HG03139 (cell line): Measurements from ENCODE around the gene NFKBIE.
A peak's percentile ranks its signal among the peaks of the same experiment; 100 is the strongest.
"Not testable (repeated sequence)": the region's sequence is repeated elsewhere in the genome, so short reads cannot be mapped to it uniquely, and the experiment has no call there.

Experiments
- ATAC-seq: cut with Tn5 transposase; IDR thresholded peaks from one replicate; pipeline ENCODE4 v1.9.1; 2021; ENCODE audit not compliant: unreplicated experiment

Gene NFKBIE, protein sequence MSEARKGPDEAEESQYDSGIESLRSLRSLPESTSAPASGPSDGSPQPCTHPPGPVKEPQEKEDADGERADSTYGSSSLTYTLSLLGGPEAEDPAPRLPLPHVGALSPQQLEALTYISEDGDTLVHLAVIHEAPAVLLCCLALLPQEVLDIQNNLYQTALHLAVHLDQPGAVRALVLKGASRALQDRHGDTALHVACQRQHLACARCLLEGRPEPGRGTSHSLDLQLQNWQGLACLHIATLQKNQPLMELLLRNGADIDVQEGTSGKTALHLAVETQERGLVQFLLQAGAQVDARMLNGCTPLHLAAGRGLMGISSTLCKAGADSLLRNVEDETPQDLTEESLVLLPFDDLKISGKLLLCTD

DNA sequence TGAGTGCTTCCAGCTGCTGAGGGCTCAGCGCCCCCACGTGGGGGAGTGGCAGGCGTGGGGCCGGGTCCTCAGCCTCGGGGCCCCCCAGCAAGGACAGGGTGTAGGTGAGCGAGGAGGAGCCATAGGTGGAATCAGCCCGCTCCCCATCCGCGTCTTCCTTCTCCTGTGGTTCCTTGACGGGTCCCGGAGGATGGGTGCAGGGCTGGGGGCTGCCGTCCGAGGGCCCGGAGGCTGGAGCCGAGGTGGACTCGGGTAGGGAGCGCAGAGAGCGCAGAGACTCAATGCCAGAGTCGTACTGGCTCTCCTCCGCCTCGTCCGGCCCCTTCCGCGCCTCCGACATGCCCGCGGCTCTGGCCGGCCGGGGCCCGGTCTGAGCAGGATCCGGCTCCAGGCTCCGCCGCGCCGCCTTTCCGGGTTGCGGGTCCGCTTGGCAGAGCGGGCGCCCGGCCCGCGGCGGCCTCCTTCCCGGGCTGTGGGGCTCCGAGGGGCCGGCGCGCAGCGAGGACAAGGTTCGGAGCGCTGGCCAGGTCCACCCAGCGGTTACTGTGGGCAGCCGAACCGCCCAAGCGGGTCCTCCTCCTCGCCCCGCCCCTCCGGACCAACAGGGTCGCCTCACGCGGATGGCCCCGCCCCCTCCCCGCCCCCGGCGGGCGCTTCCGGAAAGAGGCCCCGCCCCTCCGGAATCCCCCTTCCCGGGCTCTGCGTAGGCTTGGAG is at the start of gene NFKBIE:
NFKBIE (minus strand) TSS at position 545 of the 715 bp plus-strand sequence; CDS start at position 340, 205 bp downstream.
- peak; percentile 36 for ATAC-seq

DNA sequence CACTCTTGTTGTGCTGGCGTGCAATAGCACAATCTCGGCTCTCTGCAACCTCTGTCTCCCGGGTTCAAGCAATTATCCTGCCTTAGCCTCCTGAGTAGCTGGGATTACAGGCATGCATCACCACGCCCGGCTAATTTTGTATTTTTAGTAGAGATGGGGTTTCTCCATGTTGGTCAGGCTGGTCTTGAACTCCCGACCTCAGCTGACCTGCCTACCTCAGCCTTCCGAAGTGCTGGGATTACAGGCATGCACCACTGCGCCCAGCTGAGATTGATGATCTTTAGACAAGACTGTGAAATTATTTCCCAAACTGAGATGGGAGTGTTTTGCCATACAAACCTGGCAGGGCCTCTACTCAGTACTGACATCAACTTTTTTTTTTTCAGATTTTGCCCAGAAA is 49.3 kb upstream of the NFKBIE start:
- not testable (repeated sequence) for ATAC-seq

DNA sequence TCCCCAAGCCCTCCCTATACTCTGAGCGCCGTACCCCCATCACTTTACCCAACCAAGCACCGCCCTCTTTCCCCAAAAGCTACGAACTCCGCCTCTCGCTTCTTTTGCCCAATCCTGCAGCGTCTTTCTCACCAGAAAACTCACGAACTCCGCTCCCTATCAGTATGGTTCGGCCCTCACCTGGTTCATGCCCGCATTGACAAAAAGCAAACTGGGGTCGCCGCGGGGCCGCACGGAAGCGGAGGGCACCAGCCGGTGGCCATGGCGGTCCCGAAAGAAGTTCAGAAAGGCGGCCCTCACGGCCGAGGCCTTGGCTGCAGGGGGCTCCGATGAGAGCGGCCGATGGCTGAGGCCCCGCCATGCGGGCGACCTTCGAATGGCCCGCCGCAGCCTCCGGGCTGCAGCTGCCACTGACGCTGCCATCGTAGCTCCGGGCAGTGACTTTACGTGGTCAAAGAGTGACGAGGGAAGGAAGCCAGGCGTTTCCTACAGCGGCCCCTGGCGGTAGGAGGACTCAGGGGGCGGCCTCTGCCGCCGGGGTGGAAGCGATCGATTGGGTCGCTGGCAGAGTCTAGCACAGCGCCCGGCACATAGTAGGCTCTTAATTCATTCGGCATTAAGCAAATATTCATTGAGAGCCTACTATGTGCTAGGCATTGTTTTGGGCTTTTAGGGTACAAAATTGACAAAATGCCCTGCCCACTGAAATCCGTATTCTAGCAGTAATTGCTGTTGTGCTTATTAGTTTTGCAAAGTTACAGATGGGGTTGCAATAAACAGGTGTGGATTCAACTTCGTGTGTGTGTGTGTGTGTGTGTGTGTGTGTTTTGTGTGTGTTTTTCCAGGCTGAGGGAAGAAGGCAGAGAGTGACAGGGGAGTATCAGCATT is 47.8 kb upstream of the NFKBIE start, which contains the start of gene AARS2:
AARS2 (minus strand) TSS at position 447 of the 888 bp plus-strand sequence; CDS start at position 423, 24 bp downstream.
- ATAC-seq: peak; percentile 79

DNA sequence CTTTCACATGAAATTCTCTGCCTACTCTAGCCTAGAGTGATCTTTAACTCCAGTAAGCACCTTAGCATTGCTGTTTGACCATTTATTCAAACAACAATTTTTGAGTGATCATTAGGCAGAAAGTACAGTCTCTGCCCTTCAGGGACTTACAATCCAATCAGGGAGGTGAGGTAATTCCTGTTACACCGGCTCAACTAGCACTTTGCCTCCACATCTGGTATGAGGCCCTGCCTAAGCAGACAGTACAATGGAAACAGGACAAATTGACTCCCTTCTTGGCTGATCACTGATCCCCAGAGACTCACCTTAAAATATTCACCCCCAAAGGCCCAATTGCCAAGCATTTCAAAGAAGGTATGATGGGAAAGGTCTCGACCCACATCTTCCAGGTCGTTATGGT is 46.4 kb upstream of the NFKBIE start:
- no peak for ATAC-seq

DNA sequence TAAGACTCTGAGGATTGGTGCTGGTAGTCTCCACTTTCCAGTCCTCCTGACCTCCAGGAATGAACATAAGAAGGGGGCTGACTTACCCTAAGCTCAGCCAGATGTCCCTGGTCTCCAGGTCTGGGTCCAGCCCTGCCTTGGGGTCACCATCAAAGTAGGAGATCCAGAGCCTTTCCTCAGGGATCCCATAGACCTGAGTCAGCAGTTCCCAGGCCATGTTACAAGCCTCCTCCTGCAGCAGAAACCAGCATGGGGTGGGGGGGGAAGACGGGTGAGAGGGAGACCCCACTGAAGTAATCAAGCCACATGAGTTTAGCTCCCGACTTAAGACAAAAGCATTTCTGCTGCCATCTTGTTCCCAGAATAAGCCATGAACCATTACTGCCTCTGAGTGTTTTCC is 46.0 kb upstream of the NFKBIE start:
- no peak for ATAC-seq

DNA sequence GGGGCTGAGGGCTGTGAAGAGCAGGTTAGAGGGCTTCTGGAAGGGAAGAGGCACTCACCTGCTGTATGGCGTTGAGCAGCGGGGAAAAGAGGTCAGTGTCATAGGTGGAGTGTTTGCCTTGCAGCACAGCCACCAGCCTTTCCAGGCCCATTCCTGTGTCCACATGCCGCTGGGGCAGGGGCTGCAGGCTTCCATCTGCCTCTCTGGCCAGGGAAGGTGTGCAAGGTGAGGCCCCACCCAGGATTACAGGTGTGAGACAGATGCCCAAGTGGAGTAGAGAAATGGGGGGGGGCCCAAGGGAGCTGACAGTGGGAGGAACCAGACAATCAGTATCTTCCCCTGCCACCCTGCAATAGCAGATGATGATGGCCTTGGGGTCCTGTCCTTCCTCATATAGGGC is 44.9 kb upstream of the NFKBIE start:
- no peak for ATAC-seq

DNA sequence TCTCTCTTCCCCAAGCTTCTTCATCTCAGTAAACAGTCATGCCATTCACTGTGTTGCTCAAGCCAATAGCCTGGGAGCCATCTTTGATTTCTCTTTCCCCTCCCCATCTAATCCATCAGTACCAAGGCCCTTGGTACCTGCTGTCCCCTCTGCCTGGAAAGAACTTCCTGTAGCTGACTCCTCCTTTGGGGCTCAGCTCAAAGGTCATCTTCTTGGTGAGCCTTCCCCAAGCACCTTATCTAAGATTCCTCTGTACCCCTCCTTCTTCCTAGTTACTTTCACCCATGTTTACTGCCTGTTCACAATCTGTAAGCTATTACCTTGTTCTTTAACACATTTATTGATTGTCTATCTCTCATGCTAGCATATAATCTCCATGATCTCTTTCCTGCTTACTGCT is 44.3 kb upstream of the NFKBIE start:
- no peak for ATAC-seq

DNA sequence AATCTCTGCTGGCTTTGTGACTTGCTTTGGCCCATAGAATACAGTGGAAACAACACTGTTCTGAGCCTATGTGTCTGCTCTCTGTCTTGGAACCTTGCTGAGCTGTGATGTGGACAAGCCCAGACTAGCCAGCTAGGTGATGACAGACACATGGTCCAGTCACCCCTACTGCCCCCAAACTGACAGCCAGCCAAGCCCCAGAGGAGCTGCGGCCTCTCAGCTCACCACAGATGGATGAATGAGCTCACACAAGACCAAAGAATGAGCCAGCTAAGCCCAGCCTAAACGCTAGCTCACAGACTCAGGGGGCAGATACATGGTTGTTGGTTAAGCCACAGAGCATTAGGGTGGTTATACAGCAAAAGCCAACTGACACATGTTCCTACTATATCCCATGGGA is 43.7 kb upstream of the NFKBIE start:
- no peak for ATAC-seq

DNA sequence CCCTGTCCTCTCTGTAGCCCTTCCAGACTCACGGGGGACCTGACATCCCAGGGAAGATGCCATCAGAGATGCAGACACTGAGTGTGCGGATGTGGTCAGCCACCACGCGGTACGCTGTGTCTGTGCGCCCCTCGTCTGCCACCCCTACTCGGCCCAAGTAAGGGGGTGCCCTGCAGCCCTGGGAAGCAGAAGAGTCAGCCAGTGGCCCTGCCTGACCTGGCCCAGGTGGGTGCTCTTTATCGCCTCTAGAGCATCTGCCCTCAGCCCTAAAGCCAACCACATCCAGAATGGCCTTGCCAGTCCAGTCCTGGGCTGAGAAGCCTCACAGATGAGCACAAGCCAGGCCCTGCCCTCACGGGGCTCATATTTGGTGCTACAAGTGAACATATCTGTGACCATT is 41.9 kb upstream of the NFKBIE start:
- no peak for ATAC-seq

DNA sequence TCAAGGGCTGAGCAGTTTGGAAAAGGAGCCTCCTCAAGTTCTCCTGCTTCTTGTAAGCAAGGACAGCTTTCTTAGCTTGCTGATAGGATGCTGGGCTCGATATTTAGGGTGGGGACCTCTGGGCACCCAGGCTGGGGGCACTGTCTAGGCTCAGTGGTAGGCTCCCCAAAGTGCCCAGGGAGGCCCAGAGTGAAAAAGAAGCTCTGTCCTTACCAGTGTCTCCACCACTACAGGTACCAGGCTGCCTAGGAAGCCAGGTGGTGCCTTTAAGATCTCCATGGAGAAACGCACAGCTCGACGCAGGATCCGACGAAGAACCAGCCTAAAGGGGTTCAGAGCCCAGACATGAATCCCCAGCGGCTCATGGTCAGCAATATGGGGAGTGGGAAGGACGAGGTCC is 41.4 kb upstream of the NFKBIE start:
- ATAC-seq: no peak

DNA sequence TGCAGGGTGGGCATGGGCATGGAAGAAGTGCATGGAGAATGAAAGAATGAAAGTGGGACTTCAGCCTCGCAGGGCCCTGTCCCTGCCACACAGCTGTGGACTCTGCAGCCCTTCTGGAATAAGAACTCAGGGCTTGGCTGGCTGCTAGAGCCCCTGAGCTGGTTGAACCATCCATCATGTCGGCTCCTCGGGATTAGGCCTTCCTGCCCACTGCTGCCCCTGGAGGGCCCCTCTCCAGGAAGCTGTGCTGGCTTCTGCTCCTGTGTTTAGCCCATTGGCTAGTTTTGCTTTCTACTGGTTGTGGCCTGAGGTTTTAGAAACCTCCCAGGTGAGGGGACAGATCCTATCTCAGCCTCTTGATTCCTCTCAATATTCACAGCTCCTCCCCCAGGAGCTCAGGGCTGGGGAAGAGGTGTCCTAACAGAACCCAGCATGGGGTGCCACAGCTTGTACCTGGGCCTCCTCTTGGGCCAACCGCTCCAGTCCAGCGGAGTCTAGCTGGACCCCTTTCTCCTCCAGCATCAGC is 39.9 kb upstream of the NFKBIE start:
- no peak for ATAC-seq

DNA sequence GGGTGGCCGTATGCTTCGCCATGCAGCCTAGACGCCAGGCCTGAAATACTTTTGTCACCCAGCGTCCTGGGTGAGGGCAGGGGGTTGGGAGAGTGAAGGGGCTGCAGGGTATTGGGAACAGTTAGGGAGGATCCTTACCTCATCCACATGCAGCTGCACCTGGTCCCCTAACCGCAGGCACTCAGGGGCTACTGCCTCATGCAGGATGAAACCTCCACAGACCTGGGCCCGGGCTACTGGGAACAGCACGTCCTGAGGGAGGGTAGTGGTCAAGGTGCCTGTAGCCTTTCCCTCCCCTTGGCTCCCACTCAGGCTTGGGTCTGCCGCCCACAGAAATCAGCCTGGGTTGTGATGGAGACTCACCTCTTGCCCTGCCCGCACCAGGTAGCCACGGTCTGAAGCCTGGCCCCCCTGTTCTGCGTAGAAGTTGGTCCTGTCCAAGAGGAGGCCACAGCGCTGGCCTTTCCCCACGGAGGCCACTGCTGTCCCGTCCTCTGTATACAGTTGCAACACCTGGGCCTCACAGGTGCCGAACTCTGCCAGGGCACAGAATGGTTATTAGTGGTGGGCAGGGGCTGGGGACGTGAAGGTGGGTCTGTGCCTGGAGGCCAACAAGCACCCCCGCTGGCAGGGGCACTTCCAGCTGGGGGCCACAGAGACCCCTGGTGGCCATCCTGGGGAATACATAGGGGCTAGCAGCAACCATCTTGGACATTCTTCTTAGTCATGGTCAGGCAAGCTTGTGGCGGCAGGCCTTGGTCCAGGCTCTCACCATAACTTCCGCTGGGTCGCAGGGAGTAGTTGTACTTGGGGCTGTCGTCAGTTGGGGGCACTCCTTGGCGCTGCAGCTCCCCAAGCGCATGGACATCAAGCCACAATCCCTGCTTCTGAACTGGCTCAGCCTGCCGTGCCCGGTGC is 39.2 kb upstream of the NFKBIE start:
- no peak for ATAC-seq

DNA sequence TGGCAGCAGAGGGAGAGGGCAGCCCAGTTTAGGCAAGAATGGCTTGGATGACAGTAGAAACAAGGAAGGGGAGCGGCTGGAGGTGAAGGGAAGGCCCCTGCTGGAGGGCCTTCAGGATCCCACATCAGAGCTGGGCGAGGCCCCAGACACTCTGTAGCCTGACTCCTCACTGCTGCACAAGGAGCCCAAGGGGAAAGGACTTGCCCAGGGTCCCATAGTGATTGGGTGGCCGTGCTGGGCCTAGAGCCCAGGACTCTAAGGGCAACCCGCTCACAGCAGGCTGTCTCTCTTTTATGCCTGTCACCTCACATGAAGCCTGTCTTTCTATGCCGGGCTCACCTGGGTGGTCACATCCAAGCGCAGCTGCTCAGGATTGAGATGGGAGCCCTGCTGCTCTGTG is 38.5 kb upstream of the NFKBIE start:
- no peak for ATAC-seq

DNA sequence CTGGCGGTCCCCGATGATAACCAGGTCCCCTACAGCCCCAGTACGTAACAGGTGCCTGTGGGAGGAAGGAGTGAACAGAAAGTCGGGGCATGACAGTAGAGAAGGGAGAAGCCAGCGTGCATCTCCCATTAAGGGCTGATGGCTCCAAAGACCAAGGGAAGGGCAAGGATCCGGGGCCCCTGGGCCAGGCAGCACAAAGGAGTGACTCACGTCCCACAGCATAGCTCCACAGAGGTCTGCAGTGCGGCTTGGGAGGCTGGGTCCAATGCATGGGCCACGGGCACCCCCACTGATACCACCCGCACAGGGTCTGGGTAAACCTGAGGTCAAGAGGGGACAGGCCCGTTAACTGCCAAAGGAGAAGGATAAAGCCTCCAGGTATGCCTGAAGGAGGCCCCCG is 37.5 kb upstream of the NFKBIE start:
- no peak for ATAC-seq

DNA sequence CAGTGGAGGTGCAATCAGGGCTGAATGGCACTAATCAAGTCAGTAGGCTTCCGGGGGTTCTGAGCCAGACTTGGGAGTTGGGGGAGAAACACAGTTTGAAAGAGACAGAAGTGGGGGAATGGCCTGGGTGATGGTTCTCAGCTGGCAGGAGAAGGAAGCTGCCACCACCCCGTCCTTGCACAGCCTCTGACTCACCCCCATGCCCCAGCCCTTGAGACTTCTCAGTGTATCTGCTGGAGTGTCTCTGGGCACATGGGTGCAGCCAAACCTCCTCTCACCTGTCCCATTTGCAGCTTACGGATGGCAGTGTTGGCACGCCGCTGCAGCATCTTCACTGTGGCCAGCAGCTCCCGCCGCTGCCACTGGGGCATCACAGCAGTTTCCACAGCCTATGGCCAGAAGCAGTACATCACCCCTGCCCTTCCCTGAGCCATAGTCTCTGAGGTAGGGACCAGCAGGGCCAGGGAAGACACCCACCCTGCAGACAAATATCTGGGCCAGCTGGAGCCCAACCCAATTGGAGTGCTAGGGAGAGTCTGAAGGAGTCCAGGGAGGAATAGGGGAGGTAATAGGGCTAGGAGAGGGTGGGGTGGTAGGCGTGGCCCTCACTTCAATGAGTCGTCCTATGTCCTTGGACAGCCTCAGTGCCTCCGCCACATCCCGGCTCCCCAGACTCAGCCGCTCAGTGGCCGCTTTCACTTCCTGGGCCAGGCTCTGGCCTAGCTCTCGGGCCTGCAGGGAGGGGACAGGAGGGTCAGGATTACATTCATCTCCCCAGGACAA is 36.6 kb upstream of the NFKBIE start:
- no peak for ATAC-seq

DNA sequence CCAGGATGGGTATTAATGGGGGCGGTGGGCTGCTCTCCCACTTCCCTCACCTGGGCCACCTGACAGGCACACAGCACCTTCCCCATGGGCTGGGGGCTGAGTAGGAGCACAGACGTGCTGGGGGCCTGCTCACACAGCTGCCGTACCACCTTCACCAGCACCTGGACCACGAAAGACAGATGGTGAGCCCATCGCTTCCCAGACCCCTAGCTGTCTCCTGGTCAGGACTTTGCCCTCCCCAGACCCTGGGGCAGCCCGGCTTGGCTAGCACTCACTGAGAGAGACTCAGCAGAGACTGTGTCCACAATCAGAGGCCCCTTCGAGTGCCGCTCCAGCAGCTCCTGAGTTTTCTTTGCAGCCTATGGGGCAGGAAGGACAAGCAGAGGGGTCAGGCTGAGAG is 35.8 kb upstream of the NFKBIE start:
- ATAC-seq: no peak

DNA sequence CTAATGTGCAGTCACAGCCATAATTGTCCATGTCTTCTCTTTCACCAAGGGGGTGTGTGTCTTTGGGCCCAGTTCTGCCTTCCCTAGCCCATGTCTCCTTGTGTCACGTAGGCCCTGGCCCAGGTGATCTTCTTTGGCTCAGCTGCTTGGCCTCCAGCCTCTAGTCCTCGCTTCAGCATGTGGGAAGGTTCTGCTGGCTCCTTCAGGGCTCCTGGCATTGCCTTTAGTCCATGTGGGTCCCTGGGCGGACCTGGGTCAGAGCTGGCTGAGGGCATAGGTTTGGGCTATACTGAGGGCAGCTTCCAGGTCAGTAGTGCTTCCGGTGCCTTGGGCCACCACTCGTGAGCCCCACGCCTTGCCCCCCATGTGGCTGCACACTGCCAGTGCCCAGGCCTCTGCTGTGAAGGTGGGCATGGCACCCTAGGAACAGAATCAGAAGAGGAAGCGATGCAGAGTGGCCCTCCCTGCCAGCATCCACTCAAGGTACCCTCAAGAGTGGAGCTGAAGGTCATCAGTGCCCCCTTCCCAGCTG is 35.0 kb upstream of the NFKBIE start:
- ATAC-seq: no peak

DNA sequence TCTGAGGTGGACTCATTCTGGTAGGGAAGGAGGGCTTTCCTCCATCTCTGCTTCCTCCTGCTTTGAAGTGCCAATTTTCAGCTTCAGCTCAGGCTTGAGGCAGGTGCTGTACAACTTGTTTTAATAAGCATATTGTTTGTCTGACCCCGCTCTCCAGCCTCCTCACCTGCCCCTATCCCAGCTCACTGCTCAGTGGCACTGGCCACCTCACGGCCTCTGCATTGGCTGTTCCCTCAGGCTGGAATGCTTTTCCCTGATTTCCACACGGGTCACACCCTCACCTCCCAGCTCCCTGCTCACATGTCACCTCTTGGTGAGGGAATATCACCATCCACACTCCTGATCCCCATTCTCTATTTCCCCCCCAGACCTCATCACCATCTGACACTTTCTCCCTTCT is 33.5 kb upstream of the NFKBIE start:
- no peak for ATAC-seq
